Prostate gland (tissue), 2 donors: ENCODE data around the gene SMIM1.

Source experiments
- CTCF ChIP-seq, 4 experiments: fragments of 200-600 bp in 2 of 4; fragments of 450-650 bp in 2 of 4; sonication (generic) in 2 of 4; IDR thresholded peaks; 1 replicate in 3 of 4; 2 replicates in 1 of 4; pipeline ENCODE4 v1.5.1; 2016 to 2019; ENCODE audit warnings: antibody characterized with exemption in 4 of 4, mild to moderate bottlenecking in 2 of 4, moderate library complexity in 2 of 4
- POLR2A ChIP-seq: fragments of 450-650 bp; IDR thresholded peaks from one replicate; pipeline ENCODE4 v1.6.1; 2016; ENCODE audit warnings: antibody characterized with exemption, mild to moderate bottlenecking

GRCh38 chr1:3727042-3727824 lies 45.3 kb upstream of the SMIM1 start:
- TF ChIP-seq CTCF (IDR thresholded peaks at IDR 0.05): peak in 2 of 4 experiments; percentile 14 to 45
- TF ChIP-seq POLR2A: no peak
